AML-193 (cell line): Measurements from ENCODE around the gene SBDS.
"Not testable (repeated sequence)": the region's sequence is repeated elsewhere in the genome, so short reads cannot be mapped to it uniquely, and the experiment has no call there.

Experiments
- DNase-seq, 2 experiments: peaks; one replicate each; lab custom pipeline; 2025; lab: John Stamatoyannopoulos, UW

SBDS gene

DNA sequence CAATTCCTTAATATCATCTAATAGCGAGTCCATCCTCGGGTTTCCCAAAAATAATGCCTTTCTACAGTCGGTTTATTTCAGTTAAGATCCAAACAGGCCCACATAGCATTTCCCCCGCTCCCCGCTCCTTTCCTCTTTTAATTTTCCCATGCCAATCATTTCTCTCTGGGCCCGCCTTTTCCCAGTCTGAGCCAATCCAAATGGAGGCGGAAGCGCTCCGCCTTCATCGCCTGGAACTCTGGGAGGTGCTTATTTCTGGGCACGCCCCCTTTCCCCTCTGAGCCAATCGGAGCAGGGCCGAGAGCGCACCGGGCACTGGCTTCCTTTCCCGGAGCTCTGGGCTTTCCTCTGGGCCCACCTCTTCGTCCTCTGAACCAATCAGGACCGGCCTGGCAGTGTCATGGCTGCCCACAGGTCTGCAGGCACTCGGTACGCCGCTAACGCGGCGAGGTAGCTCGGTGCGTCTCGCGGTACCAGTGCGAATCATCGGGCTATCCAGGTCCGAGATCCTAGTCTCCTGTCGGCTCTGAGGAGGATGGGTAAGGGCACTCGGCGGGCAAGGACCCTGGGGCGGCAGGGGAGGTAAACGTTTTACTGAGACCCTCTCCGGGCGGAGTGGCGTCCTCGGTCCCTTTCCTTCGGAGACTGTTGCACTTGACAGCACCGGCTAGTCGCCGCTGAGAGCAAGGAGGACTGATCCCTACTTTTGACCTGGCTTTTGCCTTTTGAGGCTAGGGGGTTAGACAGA is 1.2 kb upstream of the SBDS start, which contains the start of gene TYW1:
Gene TYW1, plus strand, starts transcription at position 390 of the 748 bp plus-strand sequence. Its CDS starts 146 bp downstream, at position 536.
- peak; percentile 92 to 94 for DNase-seq

DNA sequence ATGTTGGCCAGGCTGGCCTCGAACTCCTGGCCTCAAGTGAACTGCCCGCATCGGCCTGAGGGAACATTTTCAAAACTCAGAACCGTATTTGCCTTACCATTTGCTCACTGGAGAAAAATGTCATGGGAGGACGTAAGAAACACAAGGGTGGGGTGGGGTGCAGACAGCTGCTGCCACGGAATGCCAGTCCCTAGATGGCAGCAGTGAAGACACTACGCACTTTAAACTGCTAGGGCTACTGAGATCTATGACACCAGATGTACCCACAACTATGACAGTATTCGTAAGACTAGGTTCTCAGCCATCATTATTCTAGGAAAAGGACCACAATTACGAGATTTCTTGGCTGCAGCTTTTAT is 716 bp downstream of the SBDS start:
- DNase-seq: peak; percentile 55 to 64

DNA sequence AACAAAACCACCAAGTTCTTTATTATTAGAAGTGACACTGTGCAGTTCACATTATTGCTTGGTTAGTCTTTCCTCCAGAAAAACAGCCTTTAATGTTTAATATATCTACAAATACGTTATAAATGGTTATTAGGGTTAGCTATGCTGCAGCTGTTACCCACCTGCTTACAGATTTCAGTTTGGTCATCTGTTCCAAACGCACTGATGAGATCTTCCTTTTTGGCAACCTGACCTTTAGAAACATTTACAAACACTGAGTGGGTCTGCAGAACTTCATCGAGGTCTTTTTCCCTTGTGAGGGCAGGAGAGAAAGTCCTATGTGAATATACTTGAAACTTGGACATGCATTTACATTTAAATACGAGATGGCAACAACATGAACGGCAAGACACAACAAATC is 1.3 kb downstream of the SBDS start:
- DNase-seq: not testable (repeated sequence)

DNA sequence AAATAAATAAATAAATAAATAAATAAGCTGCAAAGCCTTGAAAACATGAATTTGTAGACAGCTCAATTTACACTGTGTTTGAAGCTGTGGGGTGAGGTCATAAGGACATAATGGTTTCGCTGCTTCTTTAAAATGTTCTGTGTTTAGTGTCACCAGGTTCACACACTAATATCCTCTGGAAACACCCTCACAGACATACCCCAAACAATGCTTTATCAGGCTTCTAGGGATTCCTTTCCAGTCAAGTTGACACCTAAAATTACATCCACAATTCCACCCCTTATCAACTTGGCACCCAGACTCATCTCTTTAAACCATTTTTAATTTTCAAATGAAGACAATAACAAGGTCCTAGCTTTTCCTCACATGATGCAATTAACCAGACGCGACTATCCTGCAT is 5.8 kb downstream of the SBDS start:
- not testable (repeated sequence) for DNase-seq

DNA sequence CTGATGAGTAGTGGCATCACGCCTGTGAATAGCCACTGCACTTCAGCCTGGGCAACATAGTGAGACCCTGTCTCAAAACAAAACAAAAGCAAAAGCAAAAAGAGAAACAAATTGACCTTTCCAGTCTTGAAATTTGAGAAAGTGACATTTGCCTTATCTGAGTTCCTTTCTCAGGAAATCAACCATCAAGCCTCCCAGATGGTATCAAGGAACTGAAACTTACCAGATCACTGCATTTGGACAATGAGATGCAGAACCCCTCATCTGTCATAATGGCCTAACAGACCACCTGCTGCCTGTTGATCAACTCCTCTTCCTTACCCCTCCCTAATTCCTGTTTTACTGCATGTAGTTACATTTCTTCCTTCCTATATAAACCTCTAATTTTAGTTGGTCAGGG is 15.1 kb downstream of the SBDS start:
- DNase-seq: not testable (repeated sequence)

DNA sequence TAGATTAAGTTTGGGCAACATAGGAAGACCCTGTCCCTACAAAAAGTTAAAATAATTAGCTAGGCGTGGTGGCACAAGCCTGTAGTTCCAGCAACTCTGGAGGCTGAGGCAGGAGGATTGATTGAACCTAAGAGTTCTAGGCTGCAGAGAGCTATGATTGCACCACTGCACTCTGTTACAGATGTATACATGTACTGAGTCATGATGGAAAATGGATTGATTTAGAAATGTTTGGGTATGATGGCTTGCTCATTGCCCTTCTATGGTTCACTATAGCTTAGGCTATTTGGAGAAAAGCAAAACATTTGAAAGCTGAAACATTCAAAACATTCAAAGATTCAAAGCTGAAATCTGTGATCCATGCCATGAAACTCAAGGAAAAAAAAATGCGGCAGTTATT is 16.4 kb downstream of the SBDS start:
- not testable (repeated sequence) for DNase-seq

DNA sequence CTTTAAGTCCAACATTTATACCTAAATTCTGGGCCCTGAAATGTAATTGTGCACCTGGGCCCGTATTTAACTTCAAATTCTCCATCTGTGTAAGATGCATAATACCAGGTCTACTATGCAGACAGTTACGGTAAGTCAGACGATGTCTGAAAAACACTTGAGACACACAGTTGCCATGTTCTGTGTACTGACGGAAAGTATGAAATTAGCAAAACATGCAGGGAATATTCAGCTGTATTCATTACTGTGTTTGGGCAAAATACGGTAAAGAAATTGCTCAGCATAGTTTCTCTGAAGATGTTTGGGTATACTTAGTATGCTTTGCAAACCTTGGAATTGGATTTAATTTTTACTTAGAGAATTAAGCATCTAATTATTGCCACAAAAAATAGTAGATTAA is 17.1 kb downstream of the SBDS start:
- DNase-seq: not testable (repeated sequence)

DNA sequence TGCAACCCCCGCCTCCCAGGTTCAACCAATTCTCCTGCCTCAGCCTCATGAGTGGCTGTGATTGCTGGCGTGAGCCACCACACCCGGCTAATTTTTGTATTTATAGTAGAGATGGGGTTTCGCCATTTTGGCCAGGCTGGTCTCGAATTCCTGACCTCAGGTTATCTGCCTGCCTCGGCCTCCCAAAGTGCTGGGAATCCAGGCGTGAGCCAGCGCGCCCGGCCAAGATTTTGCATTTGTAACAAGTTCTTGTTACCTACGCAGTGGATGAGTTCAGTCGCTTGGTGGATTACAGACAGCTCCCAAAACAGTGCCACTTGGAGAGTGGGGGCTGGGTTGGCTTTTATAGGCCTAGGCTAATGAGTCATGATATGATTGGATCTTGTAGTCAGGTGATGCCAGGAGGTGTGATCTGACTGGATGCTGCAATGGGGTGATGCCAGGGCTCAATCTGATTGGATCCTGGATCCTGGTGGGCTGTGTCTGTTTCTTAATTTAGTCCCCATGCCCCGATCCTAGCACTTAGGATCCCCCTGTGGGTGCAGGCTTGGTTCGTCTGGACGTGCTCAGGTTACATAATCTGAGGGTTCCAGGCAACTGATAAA is 20.3 kb downstream of the SBDS start:
- no peak for DNase-seq

DNA sequence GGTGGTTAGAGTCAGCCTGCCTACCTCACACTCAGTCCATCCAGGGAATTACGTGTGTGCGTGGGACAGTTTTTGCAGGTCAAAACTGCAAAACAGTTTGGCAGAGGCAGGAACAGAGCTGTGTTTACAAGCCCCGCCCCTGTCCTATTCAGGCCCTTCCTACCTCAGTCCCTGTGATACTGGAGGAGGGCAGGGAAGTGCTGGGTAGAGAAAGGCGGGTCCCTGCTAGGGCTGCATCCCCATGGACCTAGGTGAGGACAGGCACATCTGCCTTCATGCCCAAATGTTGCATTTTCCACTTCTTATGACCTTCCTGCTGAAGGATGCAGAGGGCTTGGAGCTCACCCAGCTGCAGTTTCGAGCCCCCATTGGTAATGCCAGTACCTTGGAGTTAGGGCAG is 25.1 kb downstream of the SBDS start:
- DNase-seq: no peak

DNA sequence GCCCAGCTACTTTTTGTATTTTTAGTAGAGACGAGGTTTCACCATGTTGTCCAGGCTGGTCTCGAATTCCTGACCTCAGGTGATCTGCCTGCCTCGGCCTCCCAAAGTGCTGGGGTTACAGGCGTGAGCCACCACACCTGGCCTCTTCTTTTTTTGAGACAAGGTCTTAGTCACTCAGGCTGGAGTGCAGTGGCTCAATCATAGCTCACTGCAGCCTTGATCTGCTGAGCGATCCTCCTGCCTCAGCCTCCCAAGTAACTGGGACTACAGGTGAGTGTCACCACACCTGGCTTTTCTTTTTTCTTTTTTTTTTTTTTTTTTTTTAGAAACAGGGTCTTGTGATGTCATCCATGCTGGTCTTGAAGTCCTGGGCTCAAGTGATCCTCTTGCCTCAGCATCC is 26.4 kb downstream of the SBDS start:
- DNase-seq: not testable (repeated sequence)

DNA sequence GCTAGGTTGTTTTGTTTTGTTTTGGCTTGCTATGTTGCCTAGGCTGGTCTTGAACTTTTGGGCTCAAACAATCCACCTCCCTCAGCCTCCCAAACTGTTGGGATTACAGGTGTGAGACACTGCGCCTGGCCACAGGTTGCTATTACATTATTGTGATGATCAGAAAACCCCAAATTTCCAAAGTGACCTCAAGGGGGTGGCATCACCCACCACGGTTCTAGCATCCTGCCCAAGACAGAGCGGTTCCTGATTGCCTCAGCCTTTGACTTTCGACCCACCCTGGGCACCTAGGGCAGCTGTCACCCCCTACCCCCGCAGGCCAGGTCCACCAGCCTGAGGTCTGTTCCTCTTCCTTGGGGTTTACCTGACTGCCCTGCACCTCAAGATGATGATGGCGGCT is 28.4 kb downstream of the SBDS start:
- no peak for DNase-seq

DNA sequence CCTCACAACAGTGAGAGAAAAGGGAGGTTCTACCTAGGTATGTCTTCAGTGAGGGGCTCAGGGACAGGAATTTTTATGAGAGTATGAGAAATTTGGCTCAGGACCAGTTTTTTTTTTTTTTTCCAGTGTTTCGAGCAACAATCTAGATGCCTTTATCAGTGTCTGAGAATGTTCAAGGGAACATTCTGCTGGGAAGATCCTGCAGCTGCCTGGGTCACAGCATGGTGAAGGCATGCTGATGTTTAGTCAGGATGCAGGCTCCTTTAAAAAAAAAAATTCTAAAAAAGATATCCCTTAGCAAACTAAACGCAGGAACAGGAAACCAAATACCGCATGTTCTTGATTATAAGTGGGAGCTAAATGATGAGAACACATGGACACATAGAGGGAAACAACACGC is 31.0 kb downstream of the SBDS start:
- no peak for DNase-seq

DNA sequence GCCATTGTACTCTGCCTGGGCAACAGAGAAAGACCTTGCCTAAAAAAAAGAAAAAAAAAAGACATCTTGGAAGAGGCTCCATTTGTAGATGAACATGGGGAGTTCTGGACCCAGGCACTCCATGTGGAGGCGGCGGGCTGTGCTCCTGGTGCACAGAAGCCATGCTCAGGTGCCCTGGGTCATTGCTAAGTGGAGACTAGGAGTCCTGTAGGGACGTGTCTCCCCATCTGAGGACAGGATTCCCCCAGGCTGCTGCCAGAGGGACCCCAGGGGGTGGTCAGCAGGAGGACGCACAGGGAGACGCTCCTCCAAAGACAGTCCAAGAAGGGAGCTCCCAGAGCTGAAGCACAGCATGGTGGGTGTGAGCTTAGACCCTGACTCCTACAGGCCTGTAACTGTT is 34.3 kb downstream of the SBDS start:
- DNase-seq: no peak

DNA sequence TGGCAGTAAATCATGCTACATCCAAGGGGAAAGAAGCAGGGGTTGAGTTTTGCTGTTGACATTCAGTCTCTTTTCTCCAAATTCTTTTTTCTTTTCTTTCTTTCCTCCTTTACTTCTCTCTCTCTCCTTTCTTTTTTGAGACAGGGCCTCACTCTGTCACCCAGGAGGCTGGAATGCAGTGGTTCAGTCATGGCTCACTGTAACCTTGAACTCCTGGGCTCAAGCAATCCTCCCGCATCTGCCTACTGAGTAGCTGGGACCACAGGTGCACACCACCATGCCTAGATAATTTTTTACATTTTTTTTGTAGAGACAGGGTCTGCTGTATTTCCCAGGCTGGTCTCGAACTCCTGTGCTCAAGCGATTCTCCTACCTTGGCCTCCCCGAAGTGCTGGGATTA is 35.2 kb downstream of the SBDS start:
- no peak for DNase-seq

DNA sequence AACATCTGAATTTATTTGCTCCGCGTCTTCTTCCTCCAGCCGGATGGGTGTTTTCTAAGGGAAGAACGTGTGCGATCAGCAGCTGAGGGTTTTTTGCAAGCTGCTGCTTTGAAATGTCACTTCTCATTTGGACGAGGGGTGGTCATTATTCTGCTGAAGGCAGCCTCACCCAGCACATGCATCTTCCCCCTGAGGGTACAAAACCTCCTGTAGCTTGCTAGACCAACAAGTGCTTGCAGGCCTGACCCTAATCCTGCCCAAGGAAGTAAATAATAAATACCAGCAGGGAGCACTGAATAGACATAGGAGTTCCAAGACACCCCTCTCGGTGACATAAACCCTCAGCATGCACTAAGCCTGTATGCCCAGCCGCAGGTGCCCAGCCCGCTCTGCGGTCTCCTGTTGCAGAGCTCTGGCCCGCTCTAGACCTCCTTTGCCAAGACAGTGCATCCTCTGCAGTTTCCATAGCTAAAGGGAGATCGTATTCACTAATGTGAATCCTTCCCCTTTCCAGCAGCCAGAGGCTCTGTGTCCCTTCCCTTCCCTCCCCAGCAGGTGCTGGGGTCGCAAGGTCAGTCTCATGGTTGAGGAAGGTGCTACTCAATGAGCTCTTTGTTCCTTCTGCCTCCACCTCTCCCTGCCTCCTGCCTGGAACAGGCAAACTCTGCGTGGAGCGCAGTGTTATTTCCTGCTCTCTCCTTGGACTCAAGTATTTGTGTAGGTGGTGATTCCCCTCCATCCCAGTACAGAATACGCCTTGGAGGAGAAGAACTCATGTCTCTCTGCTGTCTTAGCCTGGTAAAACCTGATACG is 36.6 kb downstream of the SBDS start:
- DNase-seq: no peak

DNA sequence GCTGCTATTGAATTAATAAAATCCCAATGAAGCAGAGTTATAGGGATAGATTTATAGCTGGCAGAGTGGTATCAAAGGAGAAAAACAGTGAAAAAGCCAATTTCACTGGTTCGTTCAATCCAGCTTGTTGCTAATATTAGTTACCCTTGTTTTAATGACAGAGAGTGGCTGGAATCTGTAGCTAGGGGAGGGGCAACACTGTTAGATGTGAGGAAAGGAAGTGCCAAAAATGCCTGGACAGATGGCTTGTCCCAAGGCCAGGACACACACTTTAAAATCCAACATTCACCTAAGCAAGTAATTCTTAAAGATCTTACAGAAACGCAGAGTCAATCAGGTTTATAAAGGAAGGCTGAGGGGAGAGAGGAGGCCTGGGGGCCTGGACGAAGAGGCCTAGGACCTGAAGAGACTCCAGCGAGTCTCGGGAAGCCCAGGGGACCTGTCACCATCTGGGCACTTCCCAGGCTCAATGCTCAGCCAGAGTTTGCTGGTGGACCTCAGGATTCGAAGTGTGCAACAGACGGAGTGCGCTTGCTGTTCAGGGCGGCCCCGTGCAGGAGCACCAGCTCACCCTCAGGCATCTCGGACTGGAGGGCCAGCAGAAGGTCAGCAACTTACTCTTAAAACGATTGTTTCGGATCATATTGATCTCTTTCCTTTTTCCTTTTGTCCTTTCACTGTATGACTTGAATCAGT is 37.6 kb downstream of the SBDS start:
- no peak for DNase-seq

DNA sequence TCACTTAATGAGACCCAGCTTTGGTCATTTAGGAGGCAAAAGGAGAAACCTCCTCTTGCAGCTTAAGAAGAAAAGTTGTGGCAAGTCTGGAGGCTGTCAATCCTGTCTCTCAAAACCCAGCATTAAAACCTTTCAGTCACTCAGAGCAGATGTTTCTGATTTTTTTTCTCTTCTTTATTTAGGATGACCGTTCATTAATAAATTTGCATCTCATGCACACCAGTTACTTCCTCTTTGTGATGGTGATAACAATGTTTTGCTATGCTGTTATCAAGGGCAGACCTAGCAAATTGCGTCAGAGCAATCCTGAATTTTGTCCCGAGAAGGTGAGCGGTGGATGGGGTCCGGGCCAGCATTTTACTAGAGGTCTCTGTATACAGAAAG is 42.4 kb downstream of the SBDS start:
- DNase-seq: no peak

DNA sequence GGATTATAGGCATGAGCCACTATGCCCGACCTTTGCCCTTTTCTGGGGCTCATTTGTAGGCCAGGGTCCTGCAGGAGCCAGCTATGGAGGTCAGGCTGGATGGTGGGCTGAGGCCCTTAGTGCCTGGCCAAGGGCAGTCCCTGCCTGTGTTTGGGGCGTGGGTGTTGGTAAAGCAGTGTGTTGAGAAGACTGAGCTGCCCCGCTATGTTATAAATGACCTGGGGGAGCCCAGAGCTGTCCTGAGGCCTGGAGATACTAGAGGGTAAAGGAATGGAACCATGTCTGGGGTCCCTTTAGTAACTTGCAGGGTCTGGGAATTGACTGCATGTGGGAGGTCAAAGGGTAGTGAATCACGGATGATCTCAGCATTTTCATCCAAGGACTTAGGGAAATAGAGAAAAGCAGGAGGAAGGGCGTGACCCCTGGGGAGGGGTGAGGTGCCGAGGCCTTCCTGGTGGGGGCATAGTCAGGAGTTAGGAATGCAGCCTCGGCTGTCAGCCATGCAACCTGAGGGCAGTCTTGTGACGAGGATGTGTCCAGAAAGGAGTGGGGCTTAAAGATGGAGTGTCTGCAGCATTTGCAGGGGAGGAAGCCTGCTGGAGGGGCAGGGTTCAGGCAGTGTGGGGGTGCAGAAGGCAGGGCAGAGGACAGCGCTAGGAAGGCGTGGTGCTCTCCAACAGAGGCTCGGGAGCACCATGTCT is 42.9 kb downstream of the SBDS start:
- no peak for DNase-seq

DNA sequence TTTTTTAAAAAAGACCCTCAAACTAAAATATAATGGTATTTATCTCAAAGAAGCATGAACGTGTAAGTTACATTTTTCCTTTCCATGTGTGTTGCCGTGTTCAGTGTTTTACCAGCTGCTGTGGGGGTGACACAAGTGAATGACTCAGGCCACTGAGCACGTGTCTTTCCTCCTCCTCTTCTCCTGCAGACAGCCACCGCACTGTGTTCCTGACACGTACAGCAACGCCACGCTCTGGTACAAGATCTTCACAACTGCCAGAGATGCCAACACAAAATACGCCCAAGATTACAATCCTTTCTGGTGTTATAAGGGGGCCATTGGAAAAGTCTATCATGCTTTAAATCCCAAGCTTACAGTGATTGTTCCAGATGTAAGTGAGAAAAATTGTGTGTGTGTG is 44.6 kb downstream of the SBDS start:
- no peak for DNase-seq

DNA sequence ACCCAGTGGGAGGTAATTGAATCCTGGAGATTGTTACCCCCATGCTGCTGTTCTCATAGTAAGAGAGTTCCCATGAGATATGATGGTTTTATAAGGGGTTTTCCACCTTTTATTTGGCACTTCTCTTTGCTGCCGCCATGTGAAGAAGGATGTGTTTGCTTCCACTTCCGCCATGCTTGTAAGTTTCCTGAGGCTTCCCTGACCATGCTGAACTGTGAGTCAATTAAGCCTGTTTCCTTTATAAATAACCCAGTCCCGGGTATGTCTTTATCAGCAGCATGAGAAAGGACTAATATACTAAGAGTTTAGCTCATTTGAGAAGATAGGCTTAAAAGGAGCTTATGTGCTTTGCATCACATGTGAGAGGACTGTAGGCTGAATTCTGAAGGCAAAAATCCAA is 45.1 kb downstream of the SBDS start:
- no peak for DNase-seq

DNA sequence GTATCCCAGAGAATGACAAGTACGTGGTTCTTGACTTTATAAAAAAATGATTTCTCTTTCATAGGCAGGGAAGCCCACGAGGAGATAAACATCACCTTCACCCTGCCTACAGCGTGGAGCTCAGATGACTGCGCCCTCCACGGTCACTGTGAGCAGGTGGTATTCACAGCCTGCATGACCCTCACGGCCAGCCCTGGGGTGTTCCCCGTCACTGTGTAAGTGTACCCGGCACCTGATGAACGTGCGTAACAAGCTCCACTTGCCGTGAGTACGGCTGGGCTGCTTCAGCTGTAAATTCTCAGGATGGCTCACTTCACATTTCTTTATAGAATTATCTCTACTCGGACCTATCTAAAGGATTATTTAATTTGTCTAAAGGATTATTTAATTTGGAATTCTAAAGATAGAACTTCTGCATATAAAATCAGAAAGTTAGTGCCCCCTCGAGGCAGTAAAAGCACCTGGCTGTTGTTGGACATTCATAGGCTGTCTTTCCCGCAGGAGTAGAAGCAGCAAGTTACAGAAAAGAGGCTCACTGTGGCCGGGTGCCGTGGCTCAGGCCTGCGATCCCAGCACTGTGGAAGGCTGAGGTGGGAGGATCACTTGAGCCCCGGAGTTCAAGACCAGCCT is 46.8 kb downstream of the SBDS start:
- no peak for DNase-seq
